ENCODE measurements around the gene ATP8A1.

The ATP8A1 gene

GRCh38 chr4:42646999-42647541, 9.8 kb downstream of the ATP8A1 start:
- no peak for DNase-seq

- DNase-seq: no peak
Observed at GRCh38 chr4:42646013-42646784, 10.7 kb downstream of the ATP8A1 start.

DNA sequence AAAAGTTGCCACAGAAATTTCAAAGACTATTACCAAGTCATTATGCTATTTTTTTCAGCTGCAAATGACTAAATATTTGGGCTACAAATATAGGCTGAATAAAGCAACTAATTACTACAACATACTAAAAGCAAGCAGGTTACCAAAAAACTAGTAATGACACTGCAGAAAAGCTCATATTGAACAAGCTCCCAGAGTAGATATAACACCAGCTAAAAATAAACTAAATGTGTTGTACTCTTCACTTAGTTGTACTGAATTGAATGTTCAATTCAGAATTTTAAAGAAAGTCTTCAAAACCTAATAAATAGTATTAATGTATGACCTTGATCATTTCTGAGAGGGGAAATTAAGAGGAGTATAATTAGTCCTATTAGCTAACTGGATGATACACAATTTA, 12.0 kb downstream of the ATP8A1 start:
- no peak for DNase-seq

- DNase-seq: no peak
Observed at GRCh38 chr4:42643685-42644084, 13.2 kb downstream of the ATP8A1 start.

DNA sequence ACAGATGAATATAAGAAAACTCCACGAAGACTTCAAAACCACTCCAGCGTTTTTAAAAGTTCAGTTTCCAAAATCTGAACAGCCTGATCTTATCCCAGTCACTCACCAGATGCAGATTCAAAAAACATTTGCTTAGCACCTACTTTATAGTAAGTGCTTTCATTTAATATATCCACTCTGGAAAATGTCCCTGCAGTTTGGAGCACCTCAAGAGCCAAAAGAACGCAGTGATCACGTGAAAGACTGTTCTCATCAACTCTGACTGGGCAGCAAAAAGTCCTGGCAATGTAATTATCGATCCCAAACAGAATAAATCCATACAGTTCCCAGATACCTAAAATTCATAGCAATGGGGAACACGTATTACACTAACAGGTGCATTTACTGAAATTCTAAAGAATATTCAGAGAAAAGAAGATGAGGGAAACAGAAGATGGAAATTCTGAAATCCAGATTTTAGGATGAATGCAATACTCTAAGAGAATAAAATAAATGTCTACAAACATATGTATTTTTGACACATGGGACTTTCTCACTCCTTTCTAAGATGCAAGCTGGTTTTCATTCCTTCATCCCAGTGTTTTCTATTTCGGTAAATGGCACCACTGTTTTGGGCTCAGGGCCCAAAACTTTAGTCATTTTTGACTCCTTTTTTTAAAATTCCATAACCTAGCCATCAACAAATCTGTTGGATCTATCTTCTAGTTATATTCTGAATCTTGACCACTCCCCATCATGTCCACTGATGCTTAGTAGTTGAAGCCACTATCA, 13.9 kb downstream of the ATP8A1 start:
- no peak for DNase-seq

- DNase-seq: no peak
Observed at GRCh38 chr4:42642101-42642797, 14.7 kb downstream of the ATP8A1 start.

DNA sequence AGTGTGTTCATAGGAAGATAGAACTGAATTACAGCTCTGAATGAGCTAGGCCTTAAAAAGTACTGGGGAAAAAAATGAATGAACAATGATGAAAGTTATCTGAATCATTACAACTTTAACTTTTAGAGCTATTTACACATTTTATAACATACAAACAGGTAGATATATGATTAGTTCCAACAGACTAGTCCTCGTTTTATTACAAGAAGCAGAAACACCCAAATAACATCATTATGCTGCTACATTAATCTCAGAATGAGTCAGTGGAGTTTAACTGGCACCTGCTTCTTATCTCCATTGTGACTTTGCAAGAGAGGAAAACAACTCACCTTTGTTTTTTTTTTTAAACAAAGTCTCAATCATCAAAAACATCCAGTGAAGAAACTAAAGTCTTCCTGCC, 15.2 kb downstream of the ATP8A1 start:
- DNase-seq: no peak

DNA sequence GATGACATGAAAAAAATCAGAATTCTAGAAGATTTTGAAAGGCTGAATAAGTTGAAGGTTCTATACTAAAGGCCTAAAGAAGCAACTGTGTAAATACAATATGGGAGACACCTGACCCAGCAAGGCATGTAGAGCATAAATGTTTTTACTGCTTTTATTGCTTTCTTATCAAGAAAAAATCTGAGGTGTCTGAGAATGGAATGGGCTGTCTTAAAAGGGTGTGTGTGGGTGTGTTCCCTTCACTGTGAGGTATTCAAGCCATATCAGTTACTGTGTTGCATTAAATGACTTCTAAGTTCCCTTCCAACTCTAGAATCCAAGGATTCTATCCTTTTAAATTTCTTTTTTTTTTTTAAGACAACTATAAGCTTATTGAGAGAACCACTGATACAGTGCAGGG, 15.7 kb downstream of the ATP8A1 start:
- no peak for DNase-seq

- no peak for DNase-seq
Observed at GRCh38 chr4:42640613-42641012, 16.3 kb downstream of the ATP8A1 start.

- no peak for DNase-seq
Observed at GRCh38 chr4:42638993-42639392, 17.9 kb downstream of the ATP8A1 start.

DNA sequence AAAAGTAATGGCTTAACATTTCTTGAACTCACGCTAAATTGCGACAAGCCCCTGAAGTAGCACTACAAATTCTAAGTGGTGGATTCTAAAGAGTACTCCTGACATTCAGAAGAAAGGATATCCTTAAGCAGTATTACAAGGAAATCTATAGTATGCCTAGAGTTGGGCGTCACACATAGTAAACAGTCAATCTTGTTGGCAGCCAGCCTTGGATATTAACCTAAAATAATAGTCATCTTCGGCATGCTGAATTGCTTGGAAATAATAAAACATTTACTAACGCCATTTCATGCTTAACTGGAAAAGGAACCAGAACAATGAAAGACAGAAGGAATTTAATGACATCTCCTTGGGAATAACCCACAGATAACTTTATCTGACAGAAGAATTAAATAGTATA, 18.6 kb downstream of the ATP8A1 start:
- no peak for DNase-seq

DNA sequence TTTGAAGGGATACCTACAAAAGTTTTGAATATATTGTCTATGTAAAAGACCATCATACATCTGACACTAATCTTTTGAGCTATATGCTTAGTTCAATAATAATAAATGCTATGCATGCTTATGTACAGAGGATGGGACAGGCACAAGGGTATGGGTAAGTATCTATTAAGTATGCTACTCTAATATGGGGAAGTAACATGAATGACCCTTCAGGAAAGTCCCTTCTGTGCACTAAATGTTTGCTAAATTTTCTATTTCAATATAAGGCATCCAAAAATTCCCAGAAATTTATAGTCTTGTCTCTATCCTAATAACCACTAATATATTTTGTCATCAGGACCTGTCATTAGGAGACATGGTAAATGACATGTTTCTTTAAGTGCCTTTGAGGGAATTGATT, 19.0 kb downstream of the ATP8A1 start:
- DNase-seq: no peak

DNA sequence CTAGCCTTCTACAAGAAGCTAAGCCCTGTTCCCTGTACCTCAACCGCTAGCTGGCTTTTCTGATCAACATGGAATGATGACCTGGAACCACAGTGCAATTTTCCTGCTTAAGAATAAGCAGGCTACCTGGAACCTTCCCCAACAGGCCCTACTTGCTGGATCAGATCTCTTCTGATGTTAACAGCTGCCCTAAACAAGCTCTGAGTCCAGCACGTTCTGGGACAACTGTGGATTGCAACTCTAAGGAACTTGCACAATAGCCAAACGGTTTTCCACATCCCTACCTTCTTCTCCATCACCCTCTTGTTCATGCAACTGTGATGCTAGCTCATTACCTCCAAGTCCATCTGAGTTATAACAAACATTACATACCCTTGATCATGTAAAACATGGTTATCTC, 19.8 kb downstream of the ATP8A1 start:
- DNase-seq: no peak

DNA sequence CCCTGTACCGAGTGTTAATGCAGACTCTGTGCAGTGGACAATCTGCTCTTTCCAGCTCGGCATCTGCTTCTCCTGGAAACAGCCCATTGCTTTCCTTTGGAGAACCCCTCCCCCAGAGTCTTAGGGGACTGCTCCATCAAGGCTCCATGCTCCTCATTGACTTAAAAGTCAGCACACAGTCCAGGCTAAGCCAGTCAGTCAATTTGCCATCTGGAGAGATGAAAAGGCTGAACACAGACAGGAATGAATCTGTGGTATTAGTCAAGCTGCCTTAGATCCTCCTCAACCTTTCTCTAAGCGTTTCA, 20.3 kb downstream of the ATP8A1 start:
- no peak for DNase-seq

DNA sequence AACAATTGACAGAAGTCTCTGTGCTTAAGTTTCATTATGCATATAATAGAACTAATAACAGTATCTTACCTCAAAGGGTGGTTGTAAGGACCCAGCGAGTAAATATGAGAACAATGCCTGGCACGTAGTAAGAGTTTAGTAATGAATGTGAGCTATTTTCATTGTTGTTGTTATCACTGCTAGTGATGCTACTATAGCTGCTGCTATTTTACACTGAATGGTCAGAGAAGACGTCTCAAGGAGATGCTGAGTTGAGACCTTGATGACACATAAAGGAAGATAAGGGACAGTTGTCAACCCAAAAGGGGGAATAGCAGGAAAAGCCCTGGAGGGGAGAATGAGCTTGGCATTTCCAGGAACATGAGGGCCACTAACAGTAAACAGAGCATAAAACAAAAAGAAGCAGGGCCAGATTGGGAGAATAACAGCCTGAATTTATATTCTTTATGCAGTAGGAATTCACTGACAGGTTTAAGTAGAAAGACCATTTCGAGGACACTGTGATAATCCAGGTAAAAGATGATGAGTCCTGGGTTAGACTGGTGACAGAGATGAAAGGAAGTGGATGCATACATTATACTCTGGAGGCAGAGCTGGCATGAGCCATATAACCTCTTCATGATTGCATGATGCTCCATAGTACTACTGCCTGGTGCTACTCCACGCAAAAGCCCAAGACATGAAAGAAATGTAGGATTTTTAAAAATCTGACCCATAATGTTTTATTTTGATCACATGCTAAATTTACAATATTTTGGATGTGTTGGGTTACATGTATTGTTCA, 23.1 kb downstream of the ATP8A1 start:
- no peak for DNase-seq

- no peak for DNase-seq
Observed at GRCh38 chr4:42632653-42633382, 24.1 kb downstream of the ATP8A1 start.

DNA sequence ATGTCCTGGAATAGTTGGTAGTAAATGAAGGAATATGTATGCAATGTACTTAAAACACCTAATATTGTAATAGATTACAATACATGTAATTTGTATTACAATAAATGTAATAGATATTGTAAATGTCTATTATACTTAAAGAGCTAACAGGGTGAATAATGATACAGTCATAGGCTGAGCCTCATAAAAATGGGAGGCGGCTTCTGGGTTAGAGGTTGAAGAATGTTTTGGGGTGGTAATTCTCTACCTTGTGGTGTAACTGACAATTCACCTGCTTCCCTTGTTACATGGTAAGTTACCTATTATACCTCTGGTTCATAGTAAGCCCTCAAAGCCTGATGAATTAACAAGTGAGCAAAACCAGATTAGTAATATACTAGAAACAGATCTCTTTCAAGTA, 26.0 kb downstream of the ATP8A1 start:
- no peak for DNase-seq

DNA sequence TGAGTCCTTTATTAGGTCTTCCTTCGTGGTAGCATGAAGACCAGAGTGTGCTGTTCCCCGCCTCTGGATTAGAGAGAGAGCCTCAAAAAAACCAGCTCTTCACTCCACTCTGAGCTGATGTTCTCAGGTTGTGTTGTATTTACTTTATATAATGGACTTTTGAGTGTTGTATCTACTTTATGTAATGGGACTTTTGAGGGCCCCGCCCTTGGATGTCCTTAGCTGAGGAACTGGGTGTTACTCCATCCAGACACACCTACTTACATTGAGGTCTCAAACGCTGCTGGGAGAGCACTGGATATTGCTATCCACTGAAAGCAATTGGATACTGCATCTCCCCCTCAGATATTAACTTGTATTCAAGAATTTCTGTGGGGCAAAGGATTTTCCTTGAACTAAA, 28.2 kb downstream of the ATP8A1 start:
- DNase-seq: no peak

GRCh38 chr4:42627885-42628646, 28.8 kb downstream of the ATP8A1 start:
- peak; percentile 31 for DNase-seq

DNA sequence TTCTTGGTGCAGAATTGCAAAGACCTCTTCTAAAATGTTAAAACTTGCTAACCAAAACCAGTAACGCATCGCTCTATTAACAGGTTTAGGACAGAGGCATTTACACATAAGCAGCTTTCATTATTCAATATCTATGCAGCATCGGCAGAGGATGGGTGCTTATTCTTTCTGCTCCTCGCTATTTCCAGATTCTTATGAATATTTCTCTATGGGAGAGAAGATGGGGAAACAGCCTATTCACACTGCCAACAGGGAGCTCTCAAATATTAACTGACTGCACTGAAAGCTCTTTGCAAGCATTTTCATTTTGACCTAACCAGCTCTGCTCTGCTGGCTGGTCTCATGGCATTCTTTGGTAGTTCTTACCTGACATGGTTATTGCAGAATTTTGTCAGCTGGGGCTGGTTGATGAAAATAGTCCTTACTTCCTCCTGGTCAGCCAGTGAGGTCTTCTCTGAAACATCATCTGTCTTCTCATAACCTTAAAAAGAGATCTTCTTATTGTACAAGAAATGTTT, 30.2 kb downstream of the ATP8A1 start:
- no peak for DNase-seq

GRCh38 chr4:42625329-42625728, 31.6 kb downstream of the ATP8A1 start:
- no peak for DNase-seq

Measured in right hindlimb (tissue), 1 donor.